ENCODE data around the gene TJAP1.

- no peak for TF ChIP-seq CTCF (IDR thresholded peaks at IDR 0.05; ENCODE audit: low read depth, low read length)
- no peak for TF ChIP-seq EZH2phosphoT487 (IDR thresholded peaks at IDR 0.05; ENCODE audit: low read depth)
Observed at GRCh38 chr6:43481075-43481474, 3.7 kb downstream of the TJAP1 start.
